GM19468 (cell line): Measurements from ENCODE around the gene HELT.
"Not testable (repeated sequence)": the region's sequence is repeated elsewhere in the genome, so short reads cannot be mapped to it uniquely, and the experiment has no call there.

Source experiments
- ATAC-seq: cut with Tn5 transposase; IDR thresholded peaks from one replicate; pipeline ENCODE4 v1.9.1; 2021; ENCODE audit warnings: mild to moderate bottlenecking, moderate library complexity, moderate number of reproducible peaks; ENCODE audit not compliant: unreplicated experiment; ENCODE audit errors: extremely low read depth

Gene HELT

GRCh38 chr4:185033950-185034349 is 15.7 kb downstream of the HELT start:
- ATAC-seq: no peak

- ATAC-seq: no peak
Measured at GRCh38 chr4:185035284-185035683, 17.0 kb downstream of the HELT start.

DNA sequence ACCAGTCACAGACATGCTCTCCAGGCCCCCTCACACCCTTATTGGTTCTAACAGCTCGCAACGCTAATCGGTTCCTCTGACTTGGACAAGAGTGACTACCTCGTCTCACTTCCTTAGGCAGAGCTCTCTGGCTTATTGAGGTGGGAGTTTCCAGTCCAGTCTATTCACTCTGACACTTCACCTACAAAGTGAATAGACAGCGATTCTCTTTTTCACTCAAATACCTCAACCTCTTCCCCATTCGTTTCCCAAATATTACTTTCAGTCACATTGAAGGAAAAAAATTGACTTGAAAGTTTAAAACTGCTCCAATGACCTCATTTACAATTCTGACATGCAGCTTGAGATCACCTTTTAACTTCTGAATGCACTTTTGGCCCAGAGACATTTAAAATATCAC is 17.7 kb downstream of the HELT start:
- ATAC-seq: no peak

DNA sequence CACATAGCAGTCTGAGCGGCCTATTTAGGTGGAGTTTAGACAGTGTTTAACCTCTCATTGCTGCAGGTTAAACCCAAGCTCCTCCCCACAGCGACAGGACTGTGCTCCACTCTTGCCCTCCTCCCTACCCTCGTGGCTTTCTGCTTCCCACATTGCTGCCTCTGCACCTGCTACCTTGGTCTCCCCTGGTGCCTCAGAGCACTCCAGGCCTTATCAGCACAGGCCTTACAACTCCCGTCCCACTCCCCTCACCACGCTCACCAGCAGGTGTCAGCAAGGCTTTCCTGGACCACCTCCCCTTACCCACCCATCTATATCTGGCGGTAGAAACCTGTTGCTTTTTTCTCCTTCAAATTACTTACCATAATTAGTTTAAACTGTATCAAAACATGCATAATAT is 18.6 kb downstream of the HELT start:
- no peak for ATAC-seq

GRCh38 chr4:185039508-185040273 is 21.4 kb downstream of the HELT start:
- no peak for ATAC-seq

DNA sequence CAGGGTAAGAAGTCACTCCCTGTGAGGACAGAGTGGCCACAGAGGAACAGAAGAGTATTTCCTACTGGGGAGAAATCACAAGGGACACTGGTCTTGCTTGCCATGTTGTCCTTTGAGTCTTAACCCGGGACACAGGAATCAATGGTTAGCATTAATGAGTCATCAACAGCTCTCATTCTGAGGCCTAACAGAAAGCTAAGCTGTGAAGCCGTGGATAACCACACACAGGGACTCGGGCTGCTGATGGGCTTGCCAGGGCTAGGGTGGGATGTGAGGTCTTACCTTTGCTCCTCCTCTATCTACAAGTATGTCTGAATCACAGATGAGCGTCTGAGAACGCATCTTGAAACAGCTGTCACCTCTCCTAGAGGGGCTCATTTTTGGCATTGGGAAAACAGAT is 22.2 kb downstream of the HELT start:
- ATAC-seq: no peak

DNA sequence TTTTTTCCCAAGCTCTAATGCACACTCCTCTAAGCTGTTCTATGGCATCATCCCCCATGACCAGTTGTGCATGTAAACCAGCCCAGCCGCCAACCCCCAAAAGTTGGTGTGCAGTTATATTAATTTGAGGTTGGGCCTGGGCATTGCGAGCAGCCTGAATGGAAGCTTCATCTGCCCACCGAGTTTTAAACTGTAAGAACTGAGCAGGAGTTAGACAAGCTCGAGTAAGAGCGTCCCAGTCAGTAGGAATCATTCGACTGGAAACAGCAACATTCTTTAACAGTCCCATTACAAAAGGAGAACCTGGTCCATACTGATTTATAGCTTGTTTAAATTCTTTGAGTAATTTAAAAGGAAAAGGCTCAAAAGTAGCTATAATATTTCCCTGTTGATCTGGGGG is 32.0 kb downstream of the HELT start:
- ATAC-seq: not testable (repeated sequence)

- ATAC-seq: not testable (repeated sequence)
Measured at GRCh38 chr4:185051283-185051682, 33.0 kb downstream of the HELT start.

GRCh38 chr4:185053746-185054145 is 35.5 kb downstream of the HELT start:
- ATAC-seq: no peak

DNA sequence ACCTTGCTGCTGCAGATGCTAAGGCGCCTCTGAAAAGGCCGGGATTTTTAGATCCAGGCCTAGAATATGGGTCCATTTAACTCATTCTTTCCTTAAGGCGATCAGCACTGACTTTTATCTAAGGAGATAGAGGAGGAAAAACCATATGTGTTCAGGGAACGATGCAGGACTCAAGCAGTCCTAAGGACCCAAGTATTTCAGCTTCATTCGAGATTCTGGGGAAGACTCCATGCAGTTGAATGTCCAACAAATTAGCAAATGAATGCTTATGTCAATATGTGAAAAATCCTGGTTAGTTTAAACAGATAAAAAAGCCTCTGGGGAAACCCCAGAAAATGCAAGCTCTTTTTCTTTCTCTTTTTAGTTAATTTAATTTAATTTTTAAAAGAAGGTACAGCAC is 36.0 kb downstream of the HELT start:
- no peak for ATAC-seq

DNA sequence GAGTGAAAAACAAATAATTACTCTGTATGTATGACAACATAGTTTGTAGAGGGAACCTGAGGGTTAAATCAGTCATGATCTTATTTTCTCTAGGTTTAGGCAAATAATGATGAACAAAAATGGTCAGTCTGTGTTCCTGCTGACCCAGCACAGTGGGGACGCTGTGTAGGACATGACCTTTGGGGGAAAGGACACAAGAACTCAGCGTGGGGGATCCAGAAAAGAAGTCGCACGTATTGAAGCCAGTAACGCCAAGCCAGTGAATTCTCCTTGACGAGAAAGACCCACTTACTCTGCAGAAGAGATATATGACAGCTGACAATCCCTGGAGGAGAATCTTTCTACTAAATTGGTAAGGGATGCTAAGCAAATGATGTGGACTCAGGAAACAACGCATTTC is 36.6 kb downstream of the HELT start:
- ATAC-seq: no peak

GRCh38 chr4:185061610-185062009 is 43.3 kb downstream of the HELT start:
- no peak for ATAC-seq

DNA sequence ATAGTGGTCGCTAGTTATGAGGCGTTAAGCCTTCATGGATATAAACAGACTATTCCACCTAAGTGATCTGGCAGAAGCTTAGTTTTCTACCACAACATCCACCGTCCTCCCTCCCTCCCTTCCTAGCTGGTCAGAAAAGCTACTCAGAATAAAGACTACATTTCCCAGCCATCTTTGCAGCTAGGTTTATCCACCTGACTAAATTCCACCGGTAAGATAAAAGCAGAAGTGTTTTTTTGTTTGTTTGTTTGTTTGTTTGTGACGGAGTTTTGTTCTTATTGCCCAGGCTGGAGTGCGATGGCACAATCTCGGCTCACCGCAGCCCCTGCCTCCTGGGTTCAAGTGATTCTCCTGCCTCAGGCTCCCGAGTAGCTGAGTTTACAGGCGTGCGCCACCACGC is 44.3 kb downstream of the HELT start:
- no peak for ATAC-seq

DNA sequence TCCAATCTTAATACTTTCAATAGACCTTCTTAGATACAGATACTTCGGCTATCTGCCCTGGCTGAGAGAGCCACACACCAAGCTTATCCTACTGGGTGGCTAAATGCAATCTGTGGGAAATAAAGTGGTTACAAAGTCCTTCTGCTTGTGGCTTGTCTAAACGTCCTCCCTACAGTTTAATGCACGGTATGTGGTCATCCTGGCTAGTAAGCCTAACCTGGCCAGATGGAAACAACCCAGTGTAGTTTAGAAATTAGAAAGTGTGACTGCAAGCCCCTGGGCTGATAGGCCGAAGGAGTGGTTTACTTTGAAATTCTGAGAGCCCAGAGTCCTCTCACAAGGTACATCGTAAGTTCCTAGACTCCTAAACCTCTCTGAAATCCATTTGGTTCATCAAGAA is 47.9 kb downstream of the HELT start:
- no peak for ATAC-seq

- ATAC-seq: no peak
Measured at GRCh38 chr4:185068837-185069236, 50.5 kb downstream of the HELT start.
